DND-41 (cell line): ENCODE data around the gene DDX17.

ENCODE experiments used
- ATAC-seq: fragments of 200-7000 bp; cut with Tn5 transposase; 3 replicates; pipeline ENCODE4 v1.9.1; 2021; ENCODE audit warnings: low read depth; ENCODE audit not compliant: insufficient read depth
- DNase-seq: peaks from one replicate; pipeline ENCODE4 v3.0.0-alpha.2; 2020
- H2AFZ ChIP-seq: 2 replicates; pipeline ENCODE4 v1.6.0; 2012; ENCODE audit warnings: low read depth, low read length
- H3K27ac ChIP-seq: 2 replicates; pipeline ENCODE4 v1.5.1; 2012; ENCODE audit warnings: low read length, inconsistent platforms
- H3K27me3 ChIP-seq: fragments of 200-600 bp; sonication (generic); 2 replicates; pipeline ENCODE4 v1.6.0; 2012; ENCODE audit warnings: low read length, mild to moderate bottlenecking, inconsistent platforms; ENCODE audit not compliant: insufficient read depth, poor library complexity
- H3K36me3 ChIP-seq: 2 replicates; pipeline ENCODE4 v1.5.1; 2012; ENCODE audit warnings: low read length, inconsistent platforms; ENCODE audit not compliant: insufficient read depth
- H3K4me1 ChIP-seq: 2 replicates; pipeline ENCODE4 v1.5.1; 2012; ENCODE audit warnings: mild to moderate bottlenecking, low read length; ENCODE audit not compliant: insufficient read depth
- H3K4me2 ChIP-seq: 2 replicates; pipeline ENCODE4 v1.6.0; 2012; ENCODE audit warnings: mild to moderate bottlenecking, moderate library complexity, low read length, inconsistent platforms; ENCODE audit not compliant: insufficient read depth
- H3K4me3 ChIP-seq, 2 experiments: fragments of 200-600 bp in 1 of 2; shearing (Covaris generic) in 1 of 2; 2 replicates each; pipeline ENCODE4 v1.5.1; 2012 to 2016; ENCODE audit warnings: inconsistent platforms in 2 of 2, low read length in 2 of 2, mild to moderate bottlenecking in 2 of 2, low read depth in 1 of 2, moderate library complexity in 1 of 2
- H3K79me2 ChIP-seq: 2 replicates; pipeline ENCODE4 v1.6.0; 2012; ENCODE audit warnings: low read length, inconsistent platforms; ENCODE audit not compliant: insufficient read depth
- H3K9ac ChIP-seq: 2 replicates; pipeline ENCODE4 v1.6.0; 2012; ENCODE audit warnings: low read depth, mild to moderate bottlenecking, inconsistent platforms, low read length, moderate library complexity
- H3K9me3 ChIP-seq: 2 replicates; pipeline ENCODE4 v1.5.1; 2012; ENCODE audit warnings: low read length, moderate library complexity, mild to moderate bottlenecking, inconsistent platforms; ENCODE audit not compliant: insufficient read depth, severe bottlenecking
- H4K20me1 ChIP-seq: 2 replicates; pipeline ENCODE4 v1.6.0; 2012; ENCODE audit warnings: low read length; ENCODE audit not compliant: insufficient read depth
- EZH2 ChIP-seq: IDR thresholded peaks from 3 replicates; pipeline ENCODE4 v1.6.1; 2012; ENCODE audit warnings: borderline replicate concordance, low read depth, mild to moderate bottlenecking, moderate library complexity, low read length, inconsistent platforms; ENCODE audit not compliant: severe bottlenecking
- TF ChIP-seq, protein P1 (sequence below): IDR thresholded peaks from 2 replicates; pipeline ENCODE4 v1.5.1; 2012; ENCODE audit warnings: borderline replicate concordance, low read length, moderate library complexity, mild to moderate bottlenecking; ENCODE audit not compliant: poor library complexity, severe bottlenecking; ENCODE audit errors: extremely low read depth

DDX17 gene

DNA sequence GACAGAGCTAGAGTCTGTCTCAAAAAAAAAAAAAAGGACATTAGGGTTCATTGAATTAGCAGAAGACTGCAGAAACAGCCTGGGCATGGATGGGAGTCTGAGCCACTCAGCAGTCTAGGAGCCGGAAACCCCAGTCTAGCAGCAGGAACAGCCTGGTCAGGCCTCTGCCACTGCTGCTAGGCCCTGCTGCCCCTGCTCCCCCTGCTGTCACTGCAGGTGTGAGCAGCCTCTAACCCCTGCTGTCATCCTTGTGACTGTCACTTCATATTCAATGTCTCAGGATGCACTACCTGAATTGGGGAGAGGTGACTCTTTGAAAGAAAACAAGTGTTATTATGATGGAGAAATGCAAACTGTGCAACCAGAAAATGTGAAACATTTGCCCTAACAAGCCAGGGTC is 7.0 kb upstream of the DDX17 start:
- Histone ChIP-seq H3K4me2 (no peak overlapping the region), H2AFZ (no peak overlapping the region; the same call in 1 of the 2 replicates)

GRCh38 chr22:38510416-38510970 is 4.4 kb upstream of the DDX17 start:
- Histone ChIP-seq H3K27ac (no peak overlapping the region), H3K79me2 (peaks cover 11% of the 10 kb centered on the region), H3K4me3 (no peak overlapping the region), H4K20me1 (no peaks in the 10 kb centered on the region), H3K9ac (no peak overlapping the region), H3K4me1 (peaks cover 10% of the 10 kb centered on the region), H3K27me3 (no peaks in the 10 kb centered on the region), H3K9me3 (no peaks in the 10 kb centered on the region), H2AFZ (no peak overlapping the region), H3K36me3 (peaks cover 6% of the 10 kb centered on the region; the same call in 1 of the 2 replicates), H3K4me2 (no peak overlapping the region)
- ATAC-seq = no peak
- DNase-seq = no peak
- TF ChIP-seq EZH2 = no peak
- TF ChIP-seq, protein P1, sequence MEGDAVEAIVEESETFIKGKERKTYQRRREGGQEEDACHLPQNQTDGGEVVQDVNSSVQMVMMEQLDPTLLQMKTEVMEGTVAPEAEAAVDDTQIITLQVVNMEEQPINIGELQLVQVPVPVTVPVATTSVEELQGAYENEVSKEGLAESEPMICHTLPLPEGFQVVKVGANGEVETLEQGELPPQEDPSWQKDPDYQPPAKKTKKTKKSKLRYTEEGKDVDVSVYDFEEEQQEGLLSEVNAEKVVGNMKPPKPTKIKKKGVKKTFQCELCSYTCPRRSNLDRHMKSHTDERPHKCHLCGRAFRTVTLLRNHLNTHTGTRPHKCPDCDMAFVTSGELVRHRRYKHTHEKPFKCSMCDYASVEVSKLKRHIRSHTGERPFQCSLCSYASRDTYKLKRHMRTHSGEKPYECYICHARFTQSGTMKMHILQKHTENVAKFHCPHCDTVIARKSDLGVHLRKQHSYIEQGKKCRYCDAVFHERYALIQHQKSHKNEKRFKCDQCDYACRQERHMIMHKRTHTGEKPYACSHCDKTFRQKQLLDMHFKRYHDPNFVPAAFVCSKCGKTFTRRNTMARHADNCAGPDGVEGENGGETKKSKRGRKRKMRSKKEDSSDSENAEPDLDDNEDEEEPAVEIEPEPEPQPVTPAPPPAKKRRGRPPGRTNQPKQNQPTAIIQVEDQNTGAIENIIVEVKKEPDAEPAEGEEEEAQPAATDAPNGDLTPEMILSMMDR = no peak

More for the DNA sequence above, 7.0 kb upstream of the DDX17 start:
- Histone ChIP-seq H3K9me3 (no peaks in the 10 kb centered on the region), H3K4me3 (no peak overlapping the region), H4K20me1 (no peaks in the 10 kb centered on the region), H3K27me3 (no peaks in the 10 kb centered on the region), H3K36me3 (no peaks in the 10 kb centered on the region), H3K9ac (no peak overlapping the region), H3K4me1 (no peaks in the 10 kb centered on the region), H3K27ac (no peak overlapping the region), H3K79me2 (no peaks in the 10 kb centered on the region)
- DNase-seq = peak; percentile 45
- TF ChIP-seq, protein P1 = peak; percentile 51
- no peak for TF ChIP-seq EZH2
- ATAC-seq = peak; percentile 93

DNA sequence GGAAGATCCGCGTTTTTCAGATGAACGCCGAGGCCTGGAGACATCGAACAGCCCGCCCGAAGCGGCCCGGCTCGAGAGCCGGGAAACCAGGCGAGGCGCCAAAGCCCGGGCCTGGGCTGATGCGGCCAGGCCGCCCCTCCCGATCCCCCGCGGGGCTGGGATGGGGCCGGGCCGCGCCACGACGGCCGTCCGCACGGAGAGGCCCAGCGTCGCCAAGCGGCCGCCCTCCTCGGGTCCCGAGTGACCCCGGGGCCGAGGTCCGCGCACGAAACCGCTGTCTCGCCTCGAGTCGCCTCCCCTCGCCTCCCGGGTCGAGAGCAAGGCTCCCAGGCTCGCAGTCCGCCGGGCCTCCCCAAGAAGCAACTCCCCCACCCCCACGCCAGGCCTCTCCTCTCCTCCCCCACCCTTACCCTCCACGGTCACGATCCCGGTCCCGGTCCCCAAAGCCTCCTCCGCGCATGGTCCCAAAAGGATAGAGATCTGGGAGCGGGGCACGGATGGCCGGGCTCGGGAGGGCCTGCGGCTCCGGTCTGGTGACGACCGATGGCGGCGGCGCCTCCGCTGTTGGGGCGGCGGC is 482 bp downstream of the DDX17 start:
- TF ChIP-seq, protein P1 = no peak
- TF ChIP-seq EZH2 = no peak
- peak overlapping the region; percentile 99 for H3K27ac ChIP-seq
- peak overlapping the region; percentile 98 for H3K9ac ChIP-seq
- H2AFZ ChIP-seq = peak overlapping the region; percentile 91
- H3K36me3 ChIP-seq = peaks cover 53% of the 10 kb centered on the region
- H3K4me3 ChIP-seq = peak overlapping the region; percentile 75 to 88
- H3K4me1 ChIP-seq = peaks cover 50% of the 10 kb centered on the region
- H3K79me2 ChIP-seq = peaks cover 59% of the 10 kb centered on the region
- peak overlapping the region; percentile 95 for H3K4me2 ChIP-seq
- H3K9me3 ChIP-seq = no peaks in the 10 kb centered on the region
- peak; percentile 36 for ATAC-seq
- H4K20me1 ChIP-seq = peaks cover 43% of the 10 kb centered on the region
- no peaks in the 10 kb centered on the region for H3K27me3 ChIP-seq
- peak; percentile 58 for DNase-seq
